ENCODE measurements around the gene USP47.

Gene USP47

GRCh38 chr11:11972730-11973341, 131.1 kb downstream of the USP47 start:
- TF ChIP-seq ZFX (IDR thresholded peaks at IDR 0.05) (no peak), CTCF (conservative IDR thresholded peaks at IDR 0.05) (no peak)
- no peak overlapping the region for H3K27ac ChIP-seq

GRCh38 chr11:11973361-11973800, 131.6 kb downstream of the USP47 start:
- H3K27ac ChIP-seq, result no peak overlapping the region

GRCh38 chr11:11973866-11974265, 132.1 kb downstream of the USP47 start:
- H3K27ac ChIP-seq, result no peak overlapping the region
- TF ChIP-seq ZFX (IDR thresholded peaks at IDR 0.05) (no peak), CTCF (conservative IDR thresholded peaks at IDR 0.05) (no peak)

More at GRCh38 chr11:11973361-11973800, 131.6 kb downstream of the USP47 start:
- TF ChIP-seq CTCF (conservative IDR thresholded peaks at IDR 0.05) (no peak), ZFX (IDR thresholded peaks at IDR 0.05) (no peak)

GRCh38 chr11:11975201-11976092, 133.7 kb downstream of the USP47 start:
- no peak for TF ChIP-seq CTCF (conservative IDR thresholded peaks at IDR 0.05)
- no peak for TF ChIP-seq ZFX (IDR thresholded peaks at IDR 0.05)
- no peak overlapping the region for H3K27ac ChIP-seq

GRCh38 chr11:11976481-11977127, 134.8 kb downstream of the USP47 start:
- H3K27ac ChIP-seq, result no peak overlapping the region
- no peak for TF ChIP-seq CTCF (conservative IDR thresholded peaks at IDR 0.05)
- TF ChIP-seq ZFX (IDR thresholded peaks at IDR 0.05), result no peak

GRCh38 chr11:11977206-11977938, 135.6 kb downstream of the USP47 start:
- H3K27ac ChIP-seq, result no peak overlapping the region
- TF ChIP-seq ZFX (IDR thresholded peaks at IDR 0.05), result no peak
- TF ChIP-seq CTCF (conservative IDR thresholded peaks at IDR 0.05), result no peak
